Left lung (tissue), 10 donors: Measurements from ENCODE around the gene ADCY7. TPM values are rescaled to one million over a fixed set of nuclear protein-coding genes. Genes with fewer than 3 reads are reported as not detected.

Source experiments
- ATAC-seq: fragments of 200-7000 bp; cut with Tn5 transposase; one replicate; pipeline ENCODE4 v1.9.1; 2020; ENCODE audit warnings: moderate library complexity
- DNase-seq, 4 donors: peaks; one replicate each; pipeline ENCODE4 v3.0.0-alpha.2; 2013 to 2020
- H3K27ac ChIP-seq, 2 donors: fragments of 200-600 bp; sonication (generic) in 1 of 2; one replicate each; pipeline versions ENCODE4 v1.5.0 to v1.8.0; 2020 to 2021
- H3K27me3 ChIP-seq, 2 donors: fragments of 200-600 bp; sonication (generic) in 1 of 2; one replicate each; pipeline versions ENCODE4 v1.5.0 to v1.8.0; 2020 to 2021
- H3K36me3 ChIP-seq, 2 donors: fragments of 200-600 bp; sonication (generic) in 1 of 2; one replicate each; pipeline versions ENCODE4 v1.5.0 to v1.8.0; 2020 to 2021
- H3K4me1 ChIP-seq, 2 donors: fragments of 200-600 bp; one replicate each; pipeline ENCODE4 v1.8.0; 2021
- H3K4me3 ChIP-seq, 2 donors: fragments of 200-600 bp; sonication (generic) in 1 of 2; one replicate each; pipeline versions ENCODE4 v1.5.0 to v1.8.0; 2020 to 2021; ENCODE audit warnings: mild to moderate bottlenecking in 1 of 2
- H3K9me3 ChIP-seq, 2 donors: fragments of 200-600 bp; sonication (generic) in 1 of 2; one replicate each; pipeline versions ENCODE4 v1.5.0 to v1.8.0; 2020 to 2021
- intact Hi-C, 2 donors: fragments of 100-400 bp; cut with DNase I; formaldehyde crosslinking; loops; one replicate each; pipeline versions ENCODE4 v1.11.2 to v1.14.2; 2022
- polyA plus RNA-seq, 6 donors: library from polyadenylated mRNA; unstranded; fragments of 120-200 nt; gene quantifications; one replicate each; pipeline ENCODE4 v1.2.1, GENCODE V29; 2013; ENCODE audit not compliant: insufficient read length in 6 of 6
- total RNA-seq, 2 donors: library from RNA; stranded (reverse); fragmentation: NEBNext Ultra II Directional; extraction: Animal tissue kit (Norgen Biotek cat#: 25700); gene quantifications; one replicate each; pipeline ENCODE4 v1.2.1, GENCODE V29; 2021
- TF ChIP-seq, protein P1 (sequence below), 2 donors: fragments of 200-600 bp; sonication (generic) in 1 of 2; IDR thresholded peaks; one replicate each; pipeline versions ENCODE4 v1.5.0 to v1.8.0; 2021; ENCODE audit warnings: antibody characterized with exemption in 2 of 2
- donor health status: DM: no; HTN: yes; CAD: no.
- donor health status: DM: no; HTN: no; CAD: no.

Gene ADCY7
- total and polyA plus RNA-seq, 8 donors, result 23.5 to 116 (median 29.9) TPM

DNA sequence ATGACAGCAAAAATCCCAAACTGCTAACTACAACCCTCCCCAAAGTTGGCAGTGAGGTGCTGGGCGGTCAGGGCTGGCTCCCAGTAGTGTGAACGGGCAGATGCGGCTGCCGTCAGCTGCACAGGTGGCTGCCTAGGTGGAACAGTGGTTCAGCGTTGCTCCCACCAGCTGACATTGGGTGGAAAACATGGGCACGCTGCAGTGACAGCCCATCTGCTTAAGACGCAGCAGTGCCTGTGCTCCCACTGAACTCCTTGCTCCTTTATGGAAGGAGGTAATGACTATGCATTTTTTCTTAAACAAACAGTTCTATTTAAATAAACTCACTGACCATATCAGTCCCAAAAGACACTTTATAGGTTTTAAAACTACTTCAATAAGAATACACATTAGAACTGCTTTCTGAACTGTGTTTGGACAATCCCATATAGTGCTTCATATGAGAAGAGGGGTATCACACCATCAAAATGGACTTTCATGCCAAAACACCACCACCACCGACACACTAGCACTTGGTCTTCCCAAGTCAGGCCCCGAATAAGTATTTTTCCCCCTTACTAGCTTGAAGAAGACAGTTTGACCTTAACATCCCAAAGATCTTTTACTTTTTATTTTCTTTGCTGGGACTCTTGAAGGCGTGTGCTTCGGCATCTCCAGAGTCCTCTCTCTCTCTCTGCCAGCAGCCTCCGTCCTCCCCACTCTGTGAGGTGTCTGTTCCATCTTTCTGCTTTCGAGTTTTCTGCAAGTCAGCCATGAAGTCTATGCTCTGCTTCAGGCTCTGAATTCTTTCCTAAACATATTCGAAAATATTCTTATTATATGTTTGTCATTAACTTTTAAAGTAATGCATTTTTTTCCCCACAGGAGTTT is 68.0 kb downstream of the ADCY7 start:
- no peak overlapping the region for H3K4me3 ChIP-seq
- intact Hi-C loops, result no loop called here
- no peak overlapping the region for H3K27ac ChIP-seq
- TF ChIP-seq, protein P1, sequence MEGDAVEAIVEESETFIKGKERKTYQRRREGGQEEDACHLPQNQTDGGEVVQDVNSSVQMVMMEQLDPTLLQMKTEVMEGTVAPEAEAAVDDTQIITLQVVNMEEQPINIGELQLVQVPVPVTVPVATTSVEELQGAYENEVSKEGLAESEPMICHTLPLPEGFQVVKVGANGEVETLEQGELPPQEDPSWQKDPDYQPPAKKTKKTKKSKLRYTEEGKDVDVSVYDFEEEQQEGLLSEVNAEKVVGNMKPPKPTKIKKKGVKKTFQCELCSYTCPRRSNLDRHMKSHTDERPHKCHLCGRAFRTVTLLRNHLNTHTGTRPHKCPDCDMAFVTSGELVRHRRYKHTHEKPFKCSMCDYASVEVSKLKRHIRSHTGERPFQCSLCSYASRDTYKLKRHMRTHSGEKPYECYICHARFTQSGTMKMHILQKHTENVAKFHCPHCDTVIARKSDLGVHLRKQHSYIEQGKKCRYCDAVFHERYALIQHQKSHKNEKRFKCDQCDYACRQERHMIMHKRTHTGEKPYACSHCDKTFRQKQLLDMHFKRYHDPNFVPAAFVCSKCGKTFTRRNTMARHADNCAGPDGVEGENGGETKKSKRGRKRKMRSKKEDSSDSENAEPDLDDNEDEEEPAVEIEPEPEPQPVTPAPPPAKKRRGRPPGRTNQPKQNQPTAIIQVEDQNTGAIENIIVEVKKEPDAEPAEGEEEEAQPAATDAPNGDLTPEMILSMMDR (IDR thresholded peaks at IDR 0.05), result no peak
- H3K4me1 ChIP-seq, result peaks cover 0 to 28% of the 10 kb centered on the region in 2 donors
- DNase-seq (no peak), ATAC-seq (peak; percentile 59)
- H3K9me3 ChIP-seq, result no peaks in the 10 kb centered on the region
- H3K27me3 ChIP-seq, result no peaks in the 10 kb centered on the region
- H3K36me3 ChIP-seq, result peaks cover 0 to 51% of the 10 kb centered on the region in 2 donors

DNA sequence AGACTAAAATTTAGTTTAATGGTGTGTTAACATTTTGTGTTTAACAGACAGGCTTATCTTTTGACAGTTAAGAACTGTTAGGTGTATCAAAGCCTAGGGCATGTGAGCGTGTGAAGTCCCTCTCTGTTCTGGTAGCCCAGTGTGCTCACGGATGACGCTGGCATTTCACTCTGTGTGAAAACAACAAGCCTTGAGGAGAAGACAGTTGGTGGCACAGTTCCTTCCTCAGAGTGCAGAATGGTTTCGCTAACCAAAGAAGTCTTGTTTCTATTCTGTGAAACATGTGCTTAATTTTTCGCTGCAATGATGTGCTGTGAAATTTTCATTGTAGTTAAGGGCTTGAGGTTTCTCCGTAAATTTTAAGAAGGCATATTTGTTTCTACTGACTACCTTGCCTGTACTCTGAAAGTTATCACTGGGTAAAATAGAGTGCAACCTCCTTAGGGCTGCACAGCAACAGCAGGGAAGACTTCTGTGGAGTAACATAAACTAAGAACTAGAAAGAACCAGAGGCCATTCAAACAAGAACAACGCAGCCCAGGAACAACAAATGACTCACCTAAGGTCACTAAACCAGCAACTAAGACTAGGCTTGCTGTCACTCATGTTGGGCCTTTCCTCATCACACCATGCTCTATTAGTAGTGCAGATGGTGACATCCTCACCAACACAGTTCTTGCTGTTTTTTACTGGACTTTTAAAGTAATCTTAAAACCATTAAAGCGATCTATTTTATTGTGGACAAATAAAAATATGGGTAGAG is 69.0 kb downstream of the ADCY7 start:
- peaks cover 0 to 50% of the 10 kb centered on the region in 2 donors for H3K36me3 ChIP-seq
- no peak overlapping the region for H3K4me3 ChIP-seq
- H3K9me3 ChIP-seq, result no peaks in the 10 kb centered on the region
- TF ChIP-seq, protein P1 (IDR thresholded peaks at IDR 0.05), result no peak
- H3K4me1 ChIP-seq, result peaks cover 0 to 20% of the 10 kb centered on the region in 2 donors
- no peak for DNase-seq
- ATAC-seq, result no peak
- intact Hi-C loops, result no loop called here
- no peak overlapping the region for H3K27ac ChIP-seq
- H3K27me3 ChIP-seq, result no peaks in the 10 kb centered on the region

- H3K4me1 ChIP-seq, result peaks cover 0 to 20% of the 10 kb centered on the region in 2 donors
- ATAC-seq, result no peak
- H3K4me3 ChIP-seq, result no peak overlapping the region
- no peaks in the 10 kb centered on the region for H3K27me3 ChIP-seq
- DNase-seq, result no peak
- H3K27ac ChIP-seq, result no peak overlapping the region
- H3K36me3 ChIP-seq, result peaks cover 0 to 43% of the 10 kb centered on the region in 2 donors
- H3K9me3 ChIP-seq, result no peaks in the 10 kb centered on the region
- TF ChIP-seq, protein P1 (IDR thresholded peaks at IDR 0.05), result no peak
- intact Hi-C loops, result no loop called here
Measured at GRCh38 chr16:50336884-50337283, 70.5 kb downstream of the ADCY7 start.

GRCh38 chr16:50338371-50339231 is 72.2 kb downstream of the ADCY7 start:
- H3K27ac ChIP-seq, result peak overlapping the region in 1 of 2 donors; percentile 46
- intact Hi-C loops, result no loop called here
- peaks cover 0 to 19% of the 10 kb centered on the region in 2 donors for H3K4me1 ChIP-seq
- no peaks in the 10 kb centered on the region for H3K27me3 ChIP-seq
- no peak for DNase-seq
- no peak for ATAC-seq
- peaks cover 0 to 36% of the 10 kb centered on the region in 2 donors for H3K36me3 ChIP-seq
- TF ChIP-seq, protein P1 (IDR thresholded peaks at IDR 0.05), result no peak
- no peaks in the 10 kb centered on the region for H3K9me3 ChIP-seq
- no peak overlapping the region for H3K4me3 ChIP-seq
